Left lobe of liver (tissue), 2 donors: ENCODE results near the gene GRK1. TPM values are rescaled to one million over a fixed set of nuclear protein-coding genes. Genes with fewer than 3 reads are reported as not detected.
A peak's percentile ranks its signal among the peaks of the same experiment; 100 is the strongest.

ENCODE experiments used
- ATAC-seq: fragments of 200-7000 bp; cut with Tn5 transposase; one replicate; pipeline ENCODE4 v1.9.1; 2020; ENCODE audit warnings: mild to moderate bottlenecking, moderate library complexity
- DNase-seq: peaks from one replicate; pipeline ENCODE4 v3.0.0-alpha.2; 2020; ENCODE audit warnings: low spot score
- total RNA-seq: library from RNA; stranded (reverse); gene quantifications from one replicate; pipeline ENCODE4 v1.2.1, GENCODE V29; 2021
- donor health status: DM: no; HTN: no; CAD: no; lungs with moderate emphysema.
- donor health status: DM: no; HTN: yes; CAD: no.

The GRK1 gene
- total RNA-seq, 1 donor from 2014 or later = not detected

DNA sequence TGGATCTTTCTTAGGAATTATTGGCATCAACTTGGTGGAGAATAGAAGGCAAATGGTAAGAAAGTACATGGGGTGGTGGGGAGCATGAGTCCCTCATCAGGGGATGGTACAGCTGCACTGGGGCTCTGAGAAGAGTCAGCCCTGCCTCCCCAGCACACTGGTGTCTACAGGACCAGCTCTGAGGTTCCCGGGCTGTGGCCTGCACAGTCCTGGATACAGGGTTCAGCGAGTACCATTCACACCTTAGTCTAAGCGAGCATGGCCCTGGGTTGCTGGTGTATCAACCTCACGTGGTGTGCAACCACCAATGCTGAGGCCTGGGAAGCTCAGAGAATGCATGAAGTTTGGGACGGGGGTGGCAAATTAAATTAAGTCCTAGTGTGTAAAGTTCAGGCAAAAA is 102.1 kb downstream of the GRK1 start:
- no peak for DNase-seq
- ATAC-seq = no peak

DNA sequence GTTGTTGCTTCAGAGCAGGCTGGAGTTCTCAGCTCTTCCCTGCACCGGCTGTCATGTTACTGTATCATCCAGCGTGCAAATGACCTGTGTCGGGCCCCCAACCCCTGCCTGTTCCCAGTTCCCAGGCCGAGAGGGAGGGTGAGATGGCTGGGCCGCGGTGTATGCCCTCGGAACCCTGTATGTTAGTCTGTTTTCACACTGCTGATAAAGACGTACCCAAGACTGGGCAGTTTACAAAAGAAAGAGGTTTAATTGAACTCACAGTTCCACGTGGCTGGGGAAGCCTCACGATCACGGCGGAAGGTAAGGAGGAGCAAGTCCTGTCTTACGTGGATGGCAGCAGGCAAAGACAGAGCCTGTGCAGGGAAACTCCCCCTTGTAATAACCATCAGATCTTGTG is 102.9 kb downstream of the GRK1 start:
- no peak for ATAC-seq
- no peak for DNase-seq

- no peak for DNase-seq
These were observed 103.4 kb downstream of the GRK1 start for GRCh38 chr13:113770441-113770840.

GRCh38 chr13:113770937-113771336 is 103.9 kb downstream of the GRK1 start:
- no peak for DNase-seq
- ATAC-seq = no peak

More at GRCh38 chr13:113770441-113770840, 103.4 kb downstream of the GRK1 start:
- ATAC-seq = no peak

- DNase-seq = no peak
These were observed 104.8 kb downstream of the GRK1 start for GRCh38 chr13:113771709-113772331.

DNA sequence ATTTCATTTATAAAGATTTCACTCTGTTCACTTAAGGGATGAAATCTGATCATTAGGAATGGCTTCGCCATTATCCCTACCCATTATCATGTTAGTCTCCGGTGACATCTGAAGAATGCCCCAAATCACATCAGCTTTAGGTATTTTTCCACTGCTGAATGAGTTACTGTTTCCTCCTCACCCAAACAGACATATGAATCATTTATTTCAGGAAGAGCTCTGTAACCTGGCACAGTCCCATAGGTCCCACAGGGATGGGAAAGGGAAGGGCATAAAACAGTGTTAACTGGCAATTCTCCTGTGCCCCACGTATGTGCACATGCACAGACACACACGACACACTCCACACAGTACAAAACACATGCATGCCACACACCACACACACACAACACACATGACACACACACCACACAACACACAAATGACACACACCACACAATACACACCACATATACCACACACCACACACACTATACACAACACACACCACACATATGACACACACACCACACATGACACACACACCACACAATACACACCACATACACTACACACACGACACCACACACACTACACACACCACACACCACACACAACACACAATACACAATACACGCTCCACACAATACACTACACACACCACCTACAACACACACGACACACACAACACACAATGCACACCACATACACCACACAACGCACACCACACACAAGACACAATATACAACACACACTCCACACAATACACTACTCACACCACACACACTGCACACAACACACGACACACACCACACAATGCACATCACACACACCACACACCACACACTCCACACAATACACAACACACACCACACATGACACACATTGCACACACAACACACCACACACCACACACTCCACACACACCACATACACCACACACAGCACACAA is 107.4 kb downstream of the GRK1 start:
- no peak for DNase-seq
- no peak for ATAC-seq

More at GRCh38 chr13:113771709-113772331, 104.8 kb downstream of the GRK1 start:
- no peak for ATAC-seq

DNA sequence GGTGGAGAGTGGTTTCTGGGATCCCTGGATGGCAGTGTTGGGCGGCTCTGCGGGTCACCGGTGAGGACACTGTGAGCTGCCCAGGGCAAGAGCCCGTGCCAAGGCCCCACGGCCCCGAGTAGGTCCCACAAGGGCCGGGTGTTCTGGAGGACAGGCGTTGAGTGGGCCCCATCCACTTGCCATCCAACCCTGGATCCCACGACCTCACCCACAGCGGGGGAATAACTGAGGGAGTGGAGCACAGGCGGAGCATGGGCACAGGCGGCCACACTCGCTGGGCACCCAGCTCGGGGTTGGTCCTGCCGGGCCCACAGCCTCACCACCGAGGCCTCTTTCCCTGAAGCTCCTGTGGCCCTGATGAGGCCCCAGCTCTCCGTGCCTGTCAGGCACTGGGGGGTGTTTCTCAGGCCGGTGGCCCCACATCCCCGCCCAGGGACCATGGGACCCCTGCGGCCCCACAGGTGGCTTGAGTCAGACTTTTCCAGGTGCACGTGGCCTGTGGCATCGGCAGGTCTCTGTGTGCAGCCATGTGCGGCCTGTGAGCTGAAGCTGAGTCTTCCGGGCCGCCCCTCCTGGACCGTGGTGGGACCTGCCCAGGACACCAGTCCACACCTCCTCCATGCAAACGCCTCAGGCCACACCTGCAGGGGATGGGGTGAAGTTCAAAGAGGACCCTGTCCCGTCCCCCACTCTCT is 108.6 kb downstream of the GRK1 start:
- DNase-seq (no peak), ATAC-seq (no peak)

GRCh38 chr13:113776231-113777125 is 109.5 kb downstream of the GRK1 start:
- DNase-seq (no peak), ATAC-seq (no peak)

DNA sequence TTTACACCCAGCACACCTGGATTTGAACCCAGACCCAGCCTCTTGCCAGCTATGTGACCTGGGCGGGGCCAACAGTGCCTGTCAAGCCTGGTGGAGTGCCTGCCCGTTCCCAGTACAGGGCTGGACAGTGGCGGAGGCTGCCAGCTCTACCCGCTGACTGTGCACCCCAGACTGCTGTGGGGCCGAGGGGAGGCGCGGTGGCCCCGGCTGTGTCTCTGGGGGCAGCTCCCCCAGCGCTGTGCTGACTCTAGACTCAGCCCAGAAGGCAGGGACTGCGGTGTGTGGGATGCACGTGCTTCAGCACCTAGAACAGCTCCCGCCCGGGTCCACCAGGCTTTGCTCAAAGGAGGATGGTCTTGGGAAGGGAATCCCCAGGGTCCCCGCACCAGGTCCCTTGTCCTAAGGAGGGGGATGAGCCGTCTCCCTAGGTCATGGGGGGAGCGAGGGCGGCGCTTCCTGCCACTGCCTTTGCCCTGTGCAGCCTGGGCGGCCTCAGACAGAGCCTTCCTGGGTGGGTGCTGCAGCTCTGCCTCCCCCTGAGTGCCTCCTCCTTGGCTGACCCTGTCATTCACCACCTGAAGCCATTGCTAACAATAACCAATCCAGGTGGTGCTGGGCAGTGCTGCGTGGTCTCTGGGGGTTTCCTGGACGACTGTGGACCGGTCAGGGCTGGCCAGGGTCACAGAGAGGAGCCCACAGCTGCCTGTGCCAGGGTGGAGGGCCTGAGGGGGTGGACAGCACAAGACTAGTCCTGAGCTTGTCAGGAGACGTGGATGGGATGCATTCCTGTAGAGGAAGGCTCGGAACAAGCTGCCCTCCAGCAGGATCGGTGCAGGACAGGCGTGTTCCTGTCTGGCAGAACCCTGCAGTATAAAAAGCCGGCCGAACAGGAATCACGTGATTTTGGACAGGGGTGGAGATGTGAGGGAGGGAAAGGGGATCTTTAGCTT is 110.6 kb downstream of the GRK1 start:
- ATAC-seq (peak; percentile 45), DNase-seq (no peak)

GRCh38 chr13:113781571-113781970 is 114.6 kb downstream of the GRK1 start:
- DNase-seq (no peak), ATAC-seq (no peak)

GRCh38 chr13:113782472-113782871 is 115.5 kb downstream of the GRK1 start:
- no peak for DNase-seq
- no peak for ATAC-seq

DNA sequence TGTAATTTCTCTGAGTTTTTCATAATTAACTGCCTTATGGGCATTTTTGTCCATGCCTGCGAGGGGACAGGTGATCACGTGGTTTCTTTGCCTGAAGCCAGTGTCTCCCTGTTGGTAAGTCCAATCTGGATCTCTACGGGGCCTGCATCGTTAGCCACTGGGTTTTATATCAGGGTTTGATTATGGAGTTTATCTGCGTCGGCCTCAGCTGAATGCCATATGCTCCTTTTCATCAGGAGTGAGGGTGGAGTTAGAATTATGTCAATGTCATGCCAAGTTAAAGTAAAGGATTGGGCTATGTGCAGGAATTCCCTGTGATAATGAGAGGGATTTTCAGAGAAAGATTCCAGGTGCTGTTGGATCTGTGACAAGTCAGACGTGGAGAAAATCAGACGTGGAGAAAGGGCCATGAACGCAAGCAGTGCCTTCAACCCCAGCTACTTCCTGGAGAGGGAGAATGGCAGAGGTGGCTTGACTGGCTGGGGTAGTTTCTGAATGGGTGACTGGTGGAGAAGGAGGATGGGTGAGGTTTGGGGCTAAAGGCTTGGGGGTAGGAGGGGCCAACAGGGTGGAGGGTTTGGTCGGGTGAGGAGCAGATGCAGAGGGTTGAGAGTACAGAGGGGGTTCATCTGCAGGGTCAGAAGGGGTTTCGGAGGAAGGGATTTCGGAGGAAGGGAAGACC is 116.3 kb downstream of the GRK1 start:
- ATAC-seq (no peak), DNase-seq (no peak)

DNA sequence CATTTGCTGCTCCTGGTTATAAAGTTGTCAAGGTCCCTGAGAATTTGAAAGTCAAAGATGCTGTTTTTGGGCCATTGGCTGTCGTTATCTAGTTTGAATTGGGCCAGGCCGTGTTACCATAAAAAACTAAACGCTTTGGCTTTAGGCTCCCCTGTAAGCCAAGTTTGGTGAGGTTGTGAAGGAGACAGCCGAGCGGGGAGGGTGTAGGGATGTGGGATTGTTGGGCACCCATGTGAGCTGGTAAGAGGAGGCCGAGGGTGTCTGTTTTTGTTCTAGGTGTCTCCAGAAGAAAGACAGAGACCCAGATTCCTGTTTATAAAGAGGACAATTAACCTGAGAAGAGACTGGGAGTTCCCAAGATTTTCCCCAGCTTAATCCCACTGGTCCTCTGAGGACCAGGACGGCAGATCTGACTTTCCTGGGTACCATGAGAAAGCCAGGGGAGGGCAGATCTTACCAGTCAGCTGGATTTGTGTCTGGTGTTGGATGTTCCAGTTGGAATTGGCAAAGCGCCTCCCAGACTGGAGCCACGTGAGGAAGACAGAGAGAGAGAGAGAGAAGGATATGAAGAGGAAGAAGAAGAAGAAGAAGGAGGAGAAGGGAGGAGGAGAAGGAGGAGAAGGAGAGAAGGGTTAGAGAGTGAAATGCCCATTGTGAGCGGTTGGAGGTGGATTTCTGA is 117.1 kb downstream of the GRK1 start:
- no peak for DNase-seq
- no peak for ATAC-seq

- ATAC-seq (no peak), DNase-seq (no peak)
These were observed 117.6 kb downstream of the GRK1 start for GRCh38 chr13:113784645-113785024.

GRCh38 chr13:113785051-113786010 is 118.3 kb downstream of the GRK1 start:
- DNase-seq (no peak), ATAC-seq (no peak)

DNA sequence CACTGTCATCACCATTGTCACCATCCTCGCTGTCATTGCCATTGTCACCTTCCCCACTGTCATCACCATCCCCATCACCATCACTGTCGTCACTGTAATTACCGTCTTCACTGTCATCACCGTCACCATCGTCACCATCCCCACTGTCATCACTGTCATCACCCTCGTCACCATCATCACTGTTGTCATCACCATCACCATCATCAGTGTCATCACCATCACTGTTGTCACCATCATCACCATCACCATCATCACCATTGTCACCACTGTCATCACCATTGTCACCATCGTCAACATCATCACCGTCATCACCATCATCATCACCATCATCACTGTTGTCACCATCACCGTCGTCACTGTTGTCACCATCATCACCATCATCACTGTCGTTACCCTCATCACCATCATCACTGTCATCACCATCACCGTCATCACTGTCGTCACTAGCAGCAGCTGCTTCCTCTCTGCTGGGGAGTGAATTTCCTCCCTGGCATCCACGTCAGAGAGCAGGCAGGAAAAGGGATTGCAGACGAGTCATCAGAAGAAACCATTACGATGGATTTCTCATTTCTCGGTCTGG is 119.3 kb downstream of the GRK1 start:
- ATAC-seq (no peak), DNase-seq (no peak)
